HG03025 (cell line): Measurements from ENCODE around the gene ZCCHC7.
A peak's percentile ranks its signal among the peaks of the same experiment; 100 is the strongest.
"Not testable (repeated sequence)": the region's sequence is repeated elsewhere in the genome, so short reads cannot be mapped to it uniquely, and the experiment has no call there.

Experiments
- ATAC-seq: cut with Tn5 transposase; IDR thresholded peaks from one replicate; pipeline ENCODE4 v1.9.1; 2021; ENCODE audit warnings: mild to moderate bottlenecking, moderate library complexity; ENCODE audit not compliant: unreplicated experiment, low FRiP score

ZCCHC7 gene

GRCh38 chr9:37386988-37387387 is 266.6 kb downstream of the ZCCHC7 start:
- ATAC-seq = no peak

- peak; percentile 76 for ATAC-seq
These were observed 270.4 kb downstream of the ZCCHC7 start for GRCh38 chr9:37390759-37391158.

GRCh38 chr9:37392272-37392671 is 271.9 kb downstream of the ZCCHC7 start:
- no peak for ATAC-seq

GRCh38 chr9:37395229-37395628 is 274.9 kb downstream of the ZCCHC7 start:
- no peak for ATAC-seq

- no peak for ATAC-seq
These were observed 275.3 kb downstream of the ZCCHC7 start for GRCh38 chr9:37395663-37396062.

GRCh38 chr9:37397948-37398347 is 277.6 kb downstream of the ZCCHC7 start:
- not testable (repeated sequence) for ATAC-seq

- no peak for ATAC-seq
These were observed 278.2 kb downstream of the ZCCHC7 start for GRCh38 chr9:37398464-37399025.

GRCh38 chr9:37399336-37399735 is 279.0 kb downstream of the ZCCHC7 start:
- ATAC-seq = no peak

GRCh38 chr9:37404590-37404989 is 284.2 kb downstream of the ZCCHC7 start:
- no peak for ATAC-seq

GRCh38 chr9:37405350-37405749 is 285.0 kb downstream of the ZCCHC7 start:
- no peak for ATAC-seq

- ATAC-seq = no peak
These were observed 285.5 kb downstream of the ZCCHC7 start for GRCh38 chr9:37405764-37406380.

GRCh38 chr9:37406603-37407401 is 286.4 kb downstream of the ZCCHC7 start:
- ATAC-seq = no peak

- ATAC-seq = no peak
These were observed 287.1 kb downstream of the ZCCHC7 start for GRCh38 chr9:37407468-37407867.
